Right lobe of liver (tissue), 6 donors: Measurements from ENCODE around the gene AP4S1. TPM values are rescaled to one million over a fixed set of nuclear protein-coding genes. Genes with fewer than 3 reads are reported as not detected.

Experiments
- ATAC-seq, 4 donors: fragments of 200-7000 bp; cut with Tn5 transposase; one replicate each; pipeline ENCODE4 v1.9.1; 2020; ENCODE audit warnings: mild to moderate bottlenecking in 4 of 4, moderate library complexity in 4 of 4
- DNase-seq, 3 donors: peaks; one replicate each; pipeline ENCODE4 v3.0.0-alpha.2; 2020
- H3K27ac ChIP-seq, 3 donors: fragments of 200-600 bp; one replicate each; pipeline ENCODE4 v1.8.0; 2022
- H3K27me3 ChIP-seq, 2 donors: fragments of 200-600 bp; one replicate each; pipeline ENCODE4 v1.8.0; 2022
- H3K36me3 ChIP-seq, 4 donors: fragments of 200-600 bp; sonication (generic) in 1 of 4; one replicate each; pipeline versions ENCODE4 v1.5.1 to v1.8.0; 2017 to 2022; ENCODE audit warnings: control low read depth in 1 of 4
- H3K4me1 ChIP-seq, 4 donors: fragments of 200-600 bp; sonication (generic) in 1 of 4; one replicate each; pipeline versions ENCODE4 v1.5.1 to v1.8.0; 2017 to 2022; ENCODE audit warnings: control low read depth in 1 of 4
- H3K4me3 ChIP-seq, 3 donors: fragments of 200-600 bp; one replicate each; pipeline ENCODE4 v1.8.0; 2022
- H3K9me3 ChIP-seq, 4 donors: fragments of 200-600 bp; sonication (generic) in 1 of 4; one replicate each; pipeline versions ENCODE4 v1.5.1 to v1.8.0; 2017 to 2022; ENCODE audit warnings: control low read depth in 1 of 4
- POLR2A ChIP-seq: fragments of 450-650 bp; IDR thresholded peaks from one replicate; pipeline ENCODE4 v1.6.1; 2017; ENCODE audit warnings: antibody characterized with exemption, mild to moderate bottlenecking
- WGBS: methylation state at CpG from one replicate; pipeline ENCODE4 v1.1.6; 2018; ENCODE audit warnings: low coverage, low lambda C conversion rate; ENCODE audit not compliant: insufficient coverage; ENCODE audit errors: missing lambda C conversion rate; 5-methylcytosine and 5-hydroxymethylcytosine counted together
- intact Hi-C, 2 donors: fragments of 100-400 bp; cut with DNase I; formaldehyde crosslinking; loops; one replicate each; pipeline versions ENCODE4 v1.11.2 to v1.14.1; 2022
- total RNA-seq, 6 experiments: library from RNA; depleted of rRNA in 2 of 6; stranded (reverse); fragments of >200 nt in 2 of 6; fragmentation: NEBNext Ultra II Directional in 3 of 6; extraction: Animal tissue kit (Norgen Biotek cat#: 25700) in 3 of 6; gene quantifications; one replicate each; pipeline versions ENCODE4 v1.1.0 to v1.2.4, GENCODE V29; 2016 to 2023
- TF ChIP-seq, protein P1 (sequence below), 4 donors: fragments of 200-600 bp in 3 of 4; fragments of 450-650 bp in 1 of 4; IDR thresholded peaks; one replicate each; pipeline versions ENCODE4 v1.5.1 to v1.8.0; 2016 to 2022; ENCODE audit warnings: antibody characterized with exemption in 4 of 4, mild to moderate bottlenecking in 2 of 4
- donor health status: DM: no; HTN: yes; CAD: no.
- donor health status: DM: no; HTN: no; CAD: no.
- donor health status: DM: no; HTN: no; CAD: no.
- donor health status: DM: no; HTN: yes; CAD: no.
- donor health status: DM: no; HTN: yes; CAD: no.

Gene AP4S1
- total RNA-seq, 6 experiments from 2014 or later = 2.0 to 5.3 (median 2.5) TPM

DNA sequence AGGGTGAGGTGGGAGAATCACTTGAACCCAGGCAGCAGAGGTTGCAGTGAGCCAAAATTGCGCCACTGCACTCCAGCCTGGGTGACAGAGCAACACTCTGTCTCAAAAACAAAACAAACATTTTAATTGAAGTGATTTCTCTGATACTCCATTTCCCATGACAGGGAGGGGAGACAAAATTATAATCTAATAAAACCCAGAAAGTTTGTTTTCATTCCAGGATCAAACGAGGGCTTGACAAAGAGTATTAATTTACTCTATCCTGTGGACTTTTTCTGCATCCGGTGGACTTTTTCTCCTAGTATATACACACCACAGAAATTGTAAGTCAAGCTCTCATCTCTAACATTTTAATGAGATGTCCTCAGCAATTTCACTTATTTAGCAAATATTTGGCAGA lies 14.5 kb upstream of the AP4S1 start:
- 65% methylated on average over 3 of the region's 3 CpGs for WGBS
- no peak overlapping the region for H3K4me3 ChIP-seq
- ATAC-seq (no peak), DNase-seq (no peak)
- peaks cover 0 to 17% (median 4%) of the 10 kb centered on the region in 4 donors for H3K4me1 ChIP-seq
- TF ChIP-seq, protein P1, sequence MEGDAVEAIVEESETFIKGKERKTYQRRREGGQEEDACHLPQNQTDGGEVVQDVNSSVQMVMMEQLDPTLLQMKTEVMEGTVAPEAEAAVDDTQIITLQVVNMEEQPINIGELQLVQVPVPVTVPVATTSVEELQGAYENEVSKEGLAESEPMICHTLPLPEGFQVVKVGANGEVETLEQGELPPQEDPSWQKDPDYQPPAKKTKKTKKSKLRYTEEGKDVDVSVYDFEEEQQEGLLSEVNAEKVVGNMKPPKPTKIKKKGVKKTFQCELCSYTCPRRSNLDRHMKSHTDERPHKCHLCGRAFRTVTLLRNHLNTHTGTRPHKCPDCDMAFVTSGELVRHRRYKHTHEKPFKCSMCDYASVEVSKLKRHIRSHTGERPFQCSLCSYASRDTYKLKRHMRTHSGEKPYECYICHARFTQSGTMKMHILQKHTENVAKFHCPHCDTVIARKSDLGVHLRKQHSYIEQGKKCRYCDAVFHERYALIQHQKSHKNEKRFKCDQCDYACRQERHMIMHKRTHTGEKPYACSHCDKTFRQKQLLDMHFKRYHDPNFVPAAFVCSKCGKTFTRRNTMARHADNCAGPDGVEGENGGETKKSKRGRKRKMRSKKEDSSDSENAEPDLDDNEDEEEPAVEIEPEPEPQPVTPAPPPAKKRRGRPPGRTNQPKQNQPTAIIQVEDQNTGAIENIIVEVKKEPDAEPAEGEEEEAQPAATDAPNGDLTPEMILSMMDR (IDR thresholded peaks at IDR 0.05) = no peak
- TF ChIP-seq POLR2A = no peak
- H3K27ac ChIP-seq = no peak overlapping the region
- no peaks in the 10 kb centered on the region for H3K9me3 ChIP-seq
- intact Hi-C loops = no loop called here
- peaks cover 0 to 12% (median 1%) of the 10 kb centered on the region in 4 donors for H3K36me3 ChIP-seq
- no peaks in the 10 kb centered on the region for H3K27me3 ChIP-seq

DNA sequence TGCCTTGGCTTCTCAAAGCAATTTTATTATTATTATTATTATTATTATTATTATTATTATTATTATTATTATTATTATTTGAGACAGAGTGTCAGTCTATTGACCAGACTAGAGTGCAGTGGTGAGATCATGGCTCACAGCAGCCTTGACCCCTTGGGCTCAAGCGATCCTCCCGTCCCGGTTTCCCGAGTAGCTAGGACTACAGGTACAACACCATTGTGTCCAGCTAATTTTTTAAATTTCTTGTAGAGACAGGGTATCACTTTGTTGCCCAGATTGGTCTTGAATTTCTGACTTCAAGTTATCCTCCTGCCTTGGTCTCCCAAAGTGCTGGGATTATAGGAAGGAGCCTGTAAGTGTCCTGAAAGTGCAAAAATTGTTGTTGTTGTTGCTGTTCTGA lies 11.6 kb upstream of the AP4S1 start:
- no peak overlapping the region for H3K27ac ChIP-seq
- ATAC-seq = no peak
- peaks cover 0 to 22% (median 4%) of the 10 kb centered on the region in 4 donors for H3K4me1 ChIP-seq
- TF ChIP-seq, protein P1 (IDR thresholded peaks at IDR 0.05) = no peak
- no peak for TF ChIP-seq POLR2A
- H3K9me3 ChIP-seq = no peaks in the 10 kb centered on the region
- H3K4me3 ChIP-seq = no peak overlapping the region
- no peaks in the 10 kb centered on the region for H3K27me3 ChIP-seq
- DNase-seq = no peak
- intact Hi-C loops = no loop called here
- H3K36me3 ChIP-seq = peaks cover 0 to 4% (median 0%) of the 10 kb centered on the region in 4 donors
- WGBS = 92% methylated on average over 4 of the region's 4 CpGs

DNA sequence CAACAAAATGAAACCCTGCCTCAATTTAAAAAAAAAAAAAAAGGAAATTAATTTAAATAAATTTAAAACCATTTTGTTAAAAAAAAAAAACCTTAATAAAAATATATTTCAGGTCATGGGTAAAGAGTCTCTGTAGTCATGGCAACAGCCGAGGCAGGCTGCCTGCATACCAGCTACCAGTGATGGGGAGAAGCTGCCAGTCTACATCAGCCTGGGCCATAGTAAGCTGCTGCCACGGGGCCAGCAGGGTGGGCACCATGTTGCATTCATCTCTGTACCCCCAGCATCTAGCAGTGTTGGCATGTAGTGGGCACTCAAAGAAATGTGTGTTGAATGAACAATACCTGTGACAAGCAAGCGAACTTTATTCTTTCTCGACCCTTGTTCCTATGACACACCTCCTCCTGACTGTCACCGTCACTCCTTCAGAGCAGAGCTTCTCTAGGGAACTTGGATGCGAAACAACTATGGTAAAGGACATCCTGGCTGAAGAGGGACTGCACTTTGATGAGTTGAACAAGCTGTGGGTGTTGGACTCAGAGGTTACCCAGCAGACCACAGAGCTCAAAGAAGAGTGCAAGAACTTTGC lies 7.3 kb upstream of the AP4S1 start:
- Histone ChIP-seq H3K27me3 (no peaks in the 10 kb centered on the region), H3K36me3 (peaks cover 0 to 6% (median 1%) of the 10 kb centered on the region in 4 donors), H3K4me1 (peaks cover 0 to 36% (median 5%) of the 10 kb centered on the region in 4 donors), H3K4me3 (no peak overlapping the region), H3K9me3 (no peaks in the 10 kb centered on the region), H3K27ac (no peak overlapping the region)
- ATAC-seq (peak in 1 of 4 donors; percentile 13), DNase-seq (no peak)
- intact Hi-C loops = no loop called here
- TF ChIP-seq, protein P1 (IDR thresholded peaks at IDR 0.05) = no peak
- 89% methylated on average over 6 of the region's 6 CpGs for WGBS

GRCh38 chr14:31020834-31021575 lies 4.4 kb upstream of the AP4S1 start:
- DNase-seq (no peak), ATAC-seq (no peak)
- Histone ChIP-seq H3K27me3 (no peaks in the 10 kb centered on the region), H3K9me3 (no peaks in the 10 kb centered on the region), H3K4me3 (no peak overlapping the region), H3K4me1 (peaks cover 0 to 30% (median 2%) of the 10 kb centered on the region in 4 donors), H3K27ac (peak overlapping the region in 1 of 3 donors; percentile 55), H3K36me3 (peaks cover 0 to 6% (median 1%) of the 10 kb centered on the region in 4 donors)
- TF ChIP-seq, protein P1 (IDR thresholded peaks at IDR 0.05) = no peak
- no peak for TF ChIP-seq POLR2A
- WGBS = 57% methylated on average over 6 of the region's 8 CpGs
- intact Hi-C loops = no loop called here
